Liver (tissue), 9 donors: ENCODE results near the gene POM121C. TPM values are rescaled to one million over a fixed set of nuclear protein-coding genes. Genes with fewer than 3 reads are reported as not detected.
"Not testable (repeated sequence)": the region's sequence is repeated elsewhere in the genome, so short reads cannot be mapped to it uniquely, and the experiment has no call there.

Source experiments
- DNase-seq: peaks from one replicate; pipeline ENCODE4 v3.0.0-alpha.2; 2017; ENCODE audit warnings: low spot score
- H3K27ac ChIP-seq, 2 donors: one replicate each; pipeline ENCODE4 v1.7.0; 2013; ENCODE audit warnings: inconsistent platforms in 2 of 2, low read length in 2 of 2, control low read depth in 1 of 2, low read depth in 1 of 2, mild to moderate bottlenecking in 1 of 2
- H3K27me3 ChIP-seq, 4 donors: one replicate each; pipeline versions ENCODE4 v1.6.1 to v1.7.0; 2013; ENCODE audit warnings: low read length in 3 of 4, inconsistent platforms in 1 of 4, mild to moderate bottlenecking in 1 of 4, moderate library complexity in 1 of 4; ENCODE audit not compliant: control insufficient read depth in 4 of 4, insufficient read depth in 4 of 4
- H3K36me3 ChIP-seq, 4 donors: one replicate each; pipeline versions ENCODE4 v1.6.1 to v1.7.0; 2013; ENCODE audit warnings: low read length in 3 of 4, mild to moderate bottlenecking in 3 of 4, low read depth in 1 of 4, moderate library complexity in 1 of 4; ENCODE audit not compliant: control insufficient read depth in 4 of 4, insufficient read depth in 3 of 4
- H3K4me1 ChIP-seq, 4 donors: one replicate each; pipeline versions ENCODE4 v1.6.1 to v1.7.0; 2013; ENCODE audit warnings: low read length in 3 of 4, mild to moderate bottlenecking in 3 of 4, moderate library complexity in 1 of 4; ENCODE audit not compliant: control insufficient read depth in 4 of 4, insufficient read depth in 4 of 4
- H3K4me3 ChIP-seq, 3 donors: one replicate each; pipeline versions ENCODE4 v1.6.1 to v1.7.0; 2013; ENCODE audit warnings: low read length in 3 of 3, control low read depth in 1 of 3, low read depth in 1 of 3, mild to moderate bottlenecking in 1 of 3
- H3K9ac ChIP-seq, 2 donors: one replicate each; pipeline ENCODE4 v1.7.0; 2013; ENCODE audit warnings: low read length in 2 of 2, mild to moderate bottlenecking in 2 of 2, moderate library complexity in 2 of 2, control low read depth in 1 of 2, low read depth in 1 of 2
- H3K9me3 ChIP-seq, 4 donors: one replicate each; pipeline versions ENCODE4 v1.6.1 to v1.7.0; 2013; ENCODE audit warnings: low read length in 3 of 4; ENCODE audit not compliant: control insufficient read depth in 4 of 4
- WGBS: extraction: QIAGEN DNeasy Blood & Tissue Kit; methylation state at CpG from one replicate; pipeline ENCODE4 v1.1.7; 2013; 5-methylcytosine and 5-hydroxymethylcytosine counted together
- polyA plus RNA-seq, 2 donors: library from polyadenylated mRNA; stranded (reverse) in 1 of 2; unstranded in 1 of 2; fragments of 200-250 nt in 1 of 2; fragments of >200 nt in 1 of 2; fragmentation: Nextera tagmentation in 1 of 2; extraction: Ambion mirVana in 1 of 2; gene quantifications; one replicate each; pipeline versions ENCODE4 v1.2.1 to v1.2.3, GENCODE V29; 2013 to 2015
- total RNA-seq, 2 donors: library from RNA; depleted of rRNA; stranded (reverse); fragments of >200 nt; gene quantifications; one replicate each; pipeline ENCODE4 v1.2.3, GENCODE V29; 2014
- donor health status: healthy.
- donor health status: healthy.
- donor health status: healthy.
- donor health status: healthy.
- donor health status: healthy.

POM121C gene
- total and polyA plus RNA-seq, 4 donors: 6.4 to 15.6 (median 9.6) TPM

DNA sequence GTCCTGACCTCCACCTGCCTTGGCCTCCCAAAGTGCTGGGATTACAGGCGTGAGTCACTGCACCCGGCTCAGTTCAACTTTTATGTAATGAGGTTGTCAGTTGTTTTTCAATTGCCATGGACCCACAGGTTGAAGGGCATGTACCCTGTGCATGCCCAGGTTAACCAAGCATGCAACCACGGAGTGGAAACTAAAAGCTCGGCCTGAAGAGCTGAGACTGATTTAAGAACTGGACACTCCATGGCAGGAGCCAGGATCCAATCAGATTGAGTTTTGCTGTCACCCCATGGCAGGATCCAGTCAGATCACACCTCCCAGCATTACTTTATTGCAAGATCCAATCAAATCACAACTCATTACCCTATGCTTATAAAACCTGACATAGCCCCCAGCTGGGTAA lies 22.9 kb upstream of the POM121C start:
- DNase-seq, H3K4me1 ChIP-seq, H3K27me3 ChIP-seq, H3K27ac ChIP-seq, H3K4me3 ChIP-seq, H3K36me3 ChIP-seq, H3K9ac ChIP-seq, H3K9me3 ChIP-seq: not testable (repeated sequence)
- WGBS: 58% methylated on average over 2 of the region's 4 CpGs

GRCh38 chr7:75492020-75492419 lies 5.9 kb upstream of the POM121C start, which contains the start of gene SPDYE5:
SPDYE5 (plus strand) TSS chr7:75492320; CDS start chr7:75494048, 1,728 bp downstream.
- H3K9ac ChIP-seq, H3K27ac ChIP-seq, H3K9me3 ChIP-seq, H3K36me3 ChIP-seq, DNase-seq, H3K4me3 ChIP-seq, H3K27me3 ChIP-seq, H3K4me1 ChIP-seq: not testable (repeated sequence)
- WGBS: 92% methylated on average over 5 of the region's 6 CpGs

DNA sequence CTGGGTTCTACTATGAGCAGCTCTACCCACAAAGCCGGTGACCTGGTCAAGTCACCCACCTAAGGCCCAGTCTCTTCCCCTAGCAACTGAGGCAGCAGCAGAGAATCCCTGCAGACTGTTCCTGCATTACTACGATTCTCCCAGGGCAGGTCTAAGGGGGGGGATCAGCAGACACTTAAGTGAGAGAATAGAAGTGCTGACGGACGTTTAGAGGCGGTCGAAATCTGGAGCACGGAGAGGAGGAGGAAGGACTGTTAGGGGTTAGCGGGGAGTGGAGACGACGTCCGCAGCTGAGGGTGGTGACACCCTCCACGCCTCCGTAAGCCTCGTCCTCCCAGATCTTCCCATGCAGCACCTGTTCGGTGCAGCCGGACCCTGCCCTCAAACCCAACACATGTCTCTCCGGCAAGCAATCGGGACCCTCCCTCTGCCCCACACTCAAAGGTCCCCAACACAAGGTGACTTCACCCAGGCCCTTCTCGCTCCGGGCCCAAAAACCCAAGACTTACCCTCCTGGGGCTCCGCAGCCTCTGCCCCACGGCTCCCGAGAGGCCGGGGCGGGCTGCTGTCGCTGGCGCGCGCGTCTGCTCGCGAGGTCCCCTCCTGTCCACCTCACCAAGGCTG lies 632 bp downstream of the POM121C start:
- not testable (repeated sequence) for H3K4me1 ChIP-seq, H3K36me3 ChIP-seq, H3K9me3 ChIP-seq, H3K27me3 ChIP-seq
- peak; percentile 35 for DNase-seq
- Histone ChIP-seq H3K9ac (peak overlapping the region in 1 of 2 donors; percentile 66), H3K27ac (peak overlapping the region; percentile 82 to 85), H3K4me3 (peak overlapping the region; percentile 65 to 79 (median 75))
- WGBS: 1% methylated on average over 32 of the region's 32 CpGs

- H3K36me3 ChIP-seq, H3K27me3 ChIP-seq, H3K27ac ChIP-seq, H3K9me3 ChIP-seq, DNase-seq, H3K4me1 ChIP-seq, H3K9ac ChIP-seq, H3K4me3 ChIP-seq: not testable (repeated sequence)
Observed at GRCh38 chr7:75480313-75480712, 5.8 kb downstream of the POM121C start.

GRCh38 chr7:75477457-75477856 lies 8.6 kb downstream of the POM121C start:
- H3K4me1 ChIP-seq, H3K27me3 ChIP-seq, H3K4me3 ChIP-seq, H3K27ac ChIP-seq, H3K36me3 ChIP-seq, H3K9ac ChIP-seq, DNase-seq, H3K9me3 ChIP-seq: not testable (repeated sequence)

DNA sequence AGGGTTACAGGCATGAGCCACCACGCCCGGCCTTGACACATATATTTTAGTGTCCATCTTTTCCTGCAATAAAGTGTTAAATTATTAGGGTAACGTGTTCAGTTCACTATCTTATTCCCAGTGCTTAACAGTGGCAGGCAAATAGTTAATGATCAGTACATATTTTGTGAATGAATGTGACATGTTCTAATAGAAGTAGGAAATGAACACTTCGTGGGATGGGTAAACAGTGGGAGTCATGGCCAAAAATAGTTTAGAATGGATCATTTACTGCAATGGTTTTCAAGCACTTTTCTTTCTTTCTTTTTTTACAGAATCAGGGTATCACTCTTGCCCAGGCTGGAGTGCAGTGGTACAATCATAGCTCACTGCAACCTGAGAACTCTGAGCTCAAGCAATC lies 15.9 kb downstream of the POM121C start:
- not testable (repeated sequence) for H3K27me3 ChIP-seq, H3K9ac ChIP-seq, H3K4me1 ChIP-seq, H3K4me3 ChIP-seq, H3K9me3 ChIP-seq, H3K27ac ChIP-seq, DNase-seq, H3K36me3 ChIP-seq
- WGBS: no CpG with 5 or more reads among the region's 4 CpGs

DNA sequence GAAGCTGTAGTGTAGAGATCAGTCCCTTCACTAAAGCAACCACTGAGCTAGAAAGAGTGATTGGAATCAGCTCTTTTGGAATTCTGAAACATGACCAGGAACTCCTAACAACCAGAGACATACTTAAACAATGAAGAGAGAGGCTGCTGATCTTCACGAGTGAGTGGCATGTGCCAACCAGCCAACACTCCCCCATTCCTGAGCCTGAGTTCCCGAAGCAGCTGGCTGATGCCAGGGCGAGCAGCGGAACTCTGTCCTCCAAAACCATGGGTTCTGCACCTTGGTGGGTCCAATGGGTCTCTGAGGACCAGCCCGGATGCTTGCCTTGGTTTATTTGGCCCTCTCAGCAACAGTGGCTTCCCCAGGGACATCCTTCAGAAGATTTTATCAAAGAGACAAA lies 25.6 kb downstream of the POM121C start:
- H3K9ac ChIP-seq: not testable (repeated sequence)

DNA sequence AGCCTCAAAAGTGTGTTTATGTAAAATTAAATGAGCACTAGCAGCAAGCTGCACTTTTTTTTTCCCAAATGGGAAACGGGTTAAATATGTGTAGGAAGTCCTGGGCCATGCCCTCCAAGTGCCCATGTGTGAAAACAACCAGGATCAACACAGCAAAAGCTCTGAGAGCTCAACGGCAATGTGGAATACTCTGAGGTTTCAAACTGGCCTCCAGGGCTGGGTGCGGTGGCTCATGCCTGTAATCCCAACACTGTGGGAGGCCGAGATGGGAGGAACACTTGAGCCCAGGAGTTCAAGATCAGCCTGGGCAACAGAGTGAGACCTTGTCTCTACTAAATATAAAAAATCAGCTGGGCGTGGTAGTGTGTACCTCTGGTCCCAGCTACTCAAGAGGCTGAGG lies 28.1 kb downstream of the POM121C start:
- not testable (repeated sequence) for H3K9ac ChIP-seq, H3K9me3 ChIP-seq, DNase-seq, H3K36me3 ChIP-seq, H3K27ac ChIP-seq, H3K27me3 ChIP-seq, H3K4me1 ChIP-seq, H3K4me3 ChIP-seq
- WGBS: 95% methylated on average over 1 of the region's 5 CpGs

More for the DNA sequence above, 25.6 kb downstream of the POM121C start:
- H3K36me3 ChIP-seq, H3K9me3 ChIP-seq, DNase-seq, H3K27me3 ChIP-seq, H3K4me3 ChIP-seq, H3K4me1 ChIP-seq, H3K27ac ChIP-seq: not testable (repeated sequence)
- 74% methylated on average over 4 of the region's 5 CpGs for WGBS

- H3K4me3 ChIP-seq, H3K9me3 ChIP-seq, H3K27ac ChIP-seq, H3K9ac ChIP-seq, DNase-seq, H3K27me3 ChIP-seq, H3K36me3 ChIP-seq, H3K4me1 ChIP-seq: not testable (repeated sequence)
- WGBS: 98% methylated on average over 8 of the region's 10 CpGs
Observed at GRCh38 chr7:75456403-75456802, 29.7 kb downstream of the POM121C start.
